K562 (cell line): ENCODE results near the gene TFAM.
A peak's percentile ranks its signal among the peaks of the same experiment; 100 is the strongest.

ENCODE experiments used
- BRD4 ChIP-seq: fragments of 200-600 bp; sonication (generic); IDR thresholded peaks from 2 replicates; pipeline ENCODE4 v1.6.1; 2017; ENCODE audit warnings: inconsistent platforms
- CEBPB ChIP-seq: fragments of 450-650 bp; IDR thresholded peaks from 2 replicates; pipeline ENCODE4 v1.6.1; 2016; ENCODE audit warnings: missing genetic modification characterization, missing compliant biosample characterization
- CTCF ChIP-seq, 3 experiments: IDR thresholded peaks in 2 of 3; conservative IDR thresholded peaks in 1 of 3; 2 replicates each; pipeline ENCODE4 v1.5.1; 2011 to 2012; ENCODE audit warnings: low read length in 3 of 3, mild to moderate bottlenecking in 3 of 3, control low read depth in 2 of 3, improper control_type of control experiment in 1 of 3, inconsistent platforms in 1 of 3, low read depth in 1 of 3, mixed read lengths in 1 of 3, moderate library complexity in 1 of 3; ENCODE audit not compliant: insufficient read depth in 2 of 3
- ESRRA ChIP-seq: fragments of 450-650 bp; IDR thresholded peaks from 2 replicates; pipeline ENCODE4 v1.6.1; 2014; ENCODE audit warnings: low read depth, mild to moderate bottlenecking, moderate library complexity, borderline replicate concordance
- EZH2 ChIP-seq: IDR thresholded peaks from 2 replicates; pipeline ENCODE4 v1.6.1; 2012; ENCODE audit warnings: low read depth, mild to moderate bottlenecking, inconsistent platforms, low read length, borderline replicate concordance
- GTF2E2 ChIP-seq: fragments of 200-800 bp; sonication (Bioruptor generic); IDR thresholded peaks from 2 replicates; pipeline ENCODE4 v1.6.1; 2016; ENCODE audit warnings: missing genetic modification characterization, missing compliant biosample characterization
- HMG20B ChIP-seq: fragments of 250-450 bp; sonication (Bioruptor Pico); IDR thresholded peaks from 2 replicates; pipeline ENCODE4 v1.5.0; 2021; ENCODE audit warnings: mild to moderate bottlenecking
- POLR2A ChIP-seq: fragments of 450-650 bp; conservative IDR thresholded peaks from 2 replicates; pipeline ENCODE4 v1.6.1; 2016
- PRMT5 ChIP-seq: sonication (generic); formaldehyde crosslinking; IDR thresholded peaks from 2 replicates; pipeline ENCODE4 v1.5.0; 2020; ENCODE audit warnings: missing genetic modification reagents
- SPI1 ChIP-seq: IDR thresholded peaks from 2 replicates; pipeline ENCODE4 v1.6.1; 2011; ENCODE audit warnings: low read depth, low read length, control low read depth, borderline replicate concordance
- SUPT5H ChIP-seq: fragments of 450-650 bp; IDR thresholded peaks from 2 replicates; pipeline ENCODE4 v1.6.1; 2016
- ZBTB43 ChIP-seq: sonication (generic); formaldehyde crosslinking; IDR thresholded peaks from 2 replicates; pipeline ENCODE4 v1.8.0; 2023; ENCODE audit warnings: mild to moderate bottlenecking, missing genetic modification reagents
- ZNF639 ChIP-seq, 2 experiments: fragments of 200-800 bp in 1 of 2; sonication (Bioruptor generic) in 1 of 2; sonication (generic) in 1 of 2; formaldehyde crosslinking in 1 of 2; IDR thresholded peaks in 1 of 2; conservative IDR thresholded peaks in 1 of 2; 2 replicates each; pipeline versions ENCODE4 v1.5.0 to v1.6.1; 2016 to 2020; ENCODE audit warnings: missing compliant biosample characterization in 1 of 2, missing genetic modification characterization in 1 of 2, missing genetic modification reagents in 1 of 2
- ZNF785 ChIP-seq: fragments of 250-450 bp; sonication (Bioruptor Pico); IDR thresholded peaks from 2 replicates; pipeline ENCODE4 v1.4.0; 2020; ENCODE audit warnings: mild to moderate bottlenecking

GRCh38 chr10:58414270-58415041 is 29.2 kb downstream of the TFAM start:
- TF ChIP-seq SUPT5H: no peak
- TF ChIP-seq SPI1: no peak
- no peak for TF ChIP-seq PRMT5 (CRISPR knock-in tag)
- no peak for TF ChIP-seq ZNF785
- peak in 2 of 3 experiments; percentile 17 to 39; a peak in 2 of 6 replicates for TF ChIP-seq CTCF (IDR thresholded peaks at IDR 0.05 in 2 of 3, conservative IDR thresholded peaks at IDR 0.05 in 1 of 3; ENCODE audit: insufficient read depth in 2 of 3, low read depth in 1 of 3, low read length in 3 of 3)
- no peak for TF ChIP-seq ZNF639 (CRISPR knock-in tag; conservative IDR thresholded peaks at IDR 0.05 in 1 of 2, IDR thresholded peaks at IDR 0.05 in 1 of 2)
- no peak for TF ChIP-seq GTF2E2 (tag)
- TF ChIP-seq ESRRA: no peak
- TF ChIP-seq CEBPB (tag): no peak
- no peak for TF ChIP-seq HMG20B (CRISPR knock-in tag)
- TF ChIP-seq POLR2A: no peak
- no peak for TF ChIP-seq EZH2
- TF ChIP-seq BRD4: no peak
- no peak for TF ChIP-seq ZBTB43
